ENCODE results near the gene TRPC4AP. TPM values are rescaled to one million over a fixed set of nuclear protein-coding genes. Genes with fewer than 3 reads are reported as not detected.

The TRPC4AP gene
- total RNA-seq, 2 donors from 2014 or later: 52.8 to 63.2 TPM

DNA sequence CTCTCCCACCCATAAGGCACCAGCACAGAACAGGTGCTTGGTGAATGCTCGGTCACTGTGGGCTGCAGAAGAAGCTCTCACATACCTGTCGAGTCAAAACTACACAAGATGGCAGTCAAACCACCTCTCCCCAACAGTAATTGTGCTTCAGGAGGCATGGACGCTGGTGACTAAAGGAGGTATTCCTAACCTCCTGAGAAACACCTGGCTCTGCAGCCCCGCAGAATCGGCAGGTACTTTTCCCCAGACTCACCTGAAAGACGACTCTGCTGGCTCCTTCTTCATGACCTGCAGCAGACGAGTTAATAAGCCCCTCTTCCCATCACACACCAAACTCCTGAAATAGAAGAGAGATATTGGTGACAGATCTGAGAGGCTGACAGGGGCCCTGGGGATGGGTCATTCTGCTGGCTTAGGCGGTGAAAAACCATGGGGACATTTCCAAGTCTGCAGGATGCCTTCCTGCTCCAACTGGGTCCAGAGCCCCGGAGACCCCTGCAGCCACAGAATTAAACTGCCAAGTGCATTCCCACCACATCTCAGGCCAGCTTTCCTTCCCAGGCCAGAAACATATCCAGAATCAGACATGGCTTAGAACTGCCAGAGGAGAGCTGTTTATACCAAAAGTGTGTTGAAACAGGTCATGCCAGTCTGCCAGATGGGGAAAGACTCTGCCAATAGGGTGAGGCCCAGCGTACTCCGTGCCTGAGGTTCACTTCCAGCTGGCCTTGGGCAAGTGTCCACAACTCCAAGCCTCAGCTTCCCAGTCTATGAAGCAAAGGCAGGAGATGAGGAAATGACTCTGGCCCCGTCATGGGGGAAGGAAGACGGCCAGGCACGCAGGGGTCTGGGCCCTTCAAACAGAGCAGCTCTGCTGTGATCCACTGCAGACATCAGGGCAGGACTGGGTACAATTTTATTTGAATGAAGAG lies 83.9 kb downstream of the TRPC4AP start:
- no peaks in the 10 kb centered on the region for H3K9me3 ChIP-seq

DNA sequence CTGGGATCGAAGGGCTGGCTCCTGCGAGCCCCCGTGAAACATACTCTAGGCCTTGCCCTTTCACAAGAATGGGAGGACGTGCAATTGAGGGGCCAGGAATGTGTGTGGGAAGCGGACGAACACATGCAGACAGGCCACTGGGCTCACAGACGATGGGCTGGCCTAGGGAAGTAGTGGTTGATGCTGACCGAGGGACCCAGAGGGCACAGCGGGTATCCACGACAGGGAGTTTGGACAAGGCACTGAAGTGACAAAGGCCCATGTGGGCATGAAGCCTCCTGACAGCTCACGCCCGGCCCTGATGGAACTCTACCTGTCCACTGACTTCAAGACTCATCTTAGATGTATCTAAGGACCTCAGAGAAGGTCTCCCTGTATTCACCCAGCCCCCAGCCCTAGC lies 84.7 kb downstream of the TRPC4AP start:
- H3K27ac ChIP-seq: no peak overlapping the region
- no peaks in the 10 kb centered on the region for H3K9me3 ChIP-seq
- H3K27me3 ChIP-seq: no peaks in the 10 kb centered on the region
- TF ChIP-seq, protein P1, sequence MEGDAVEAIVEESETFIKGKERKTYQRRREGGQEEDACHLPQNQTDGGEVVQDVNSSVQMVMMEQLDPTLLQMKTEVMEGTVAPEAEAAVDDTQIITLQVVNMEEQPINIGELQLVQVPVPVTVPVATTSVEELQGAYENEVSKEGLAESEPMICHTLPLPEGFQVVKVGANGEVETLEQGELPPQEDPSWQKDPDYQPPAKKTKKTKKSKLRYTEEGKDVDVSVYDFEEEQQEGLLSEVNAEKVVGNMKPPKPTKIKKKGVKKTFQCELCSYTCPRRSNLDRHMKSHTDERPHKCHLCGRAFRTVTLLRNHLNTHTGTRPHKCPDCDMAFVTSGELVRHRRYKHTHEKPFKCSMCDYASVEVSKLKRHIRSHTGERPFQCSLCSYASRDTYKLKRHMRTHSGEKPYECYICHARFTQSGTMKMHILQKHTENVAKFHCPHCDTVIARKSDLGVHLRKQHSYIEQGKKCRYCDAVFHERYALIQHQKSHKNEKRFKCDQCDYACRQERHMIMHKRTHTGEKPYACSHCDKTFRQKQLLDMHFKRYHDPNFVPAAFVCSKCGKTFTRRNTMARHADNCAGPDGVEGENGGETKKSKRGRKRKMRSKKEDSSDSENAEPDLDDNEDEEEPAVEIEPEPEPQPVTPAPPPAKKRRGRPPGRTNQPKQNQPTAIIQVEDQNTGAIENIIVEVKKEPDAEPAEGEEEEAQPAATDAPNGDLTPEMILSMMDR (IDR thresholded peaks at IDR 0.05): no peak
- intact Hi-C loops (cut with DNase I): no loop called here
- no peak overlapping the region for H3K9ac ChIP-seq (ENCODE audit: low read depth in 2 of 2, low read length in 2 of 2)
- DNase-seq: no peak
- H3K36me3 ChIP-seq: peaks cover 43% of the 10 kb centered on the region
- no peak overlapping the region for H3K4me3 ChIP-seq
- no peaks in the 10 kb centered on the region for H3K4me1 ChIP-seq

More for the DNA sequence above, 83.9 kb downstream of the TRPC4AP start:
- Histone ChIP-seq H3K4me1 (no peaks in the 10 kb centered on the region), H3K4me3 (no peak overlapping the region), H3K9ac (ENCODE audit: low read depth in 2 of 2, low read length in 2 of 2) (no peak overlapping the region), H3K36me3 (peaks cover 45% of the 10 kb centered on the region), H3K27me3 (no peaks in the 10 kb centered on the region), H3K27ac (no peak overlapping the region)
- no peak for DNase-seq
- intact Hi-C loops (cut with DNase I): no loop called here
- TF ChIP-seq, protein P1 (IDR thresholded peaks at IDR 0.05): no peak

DNA sequence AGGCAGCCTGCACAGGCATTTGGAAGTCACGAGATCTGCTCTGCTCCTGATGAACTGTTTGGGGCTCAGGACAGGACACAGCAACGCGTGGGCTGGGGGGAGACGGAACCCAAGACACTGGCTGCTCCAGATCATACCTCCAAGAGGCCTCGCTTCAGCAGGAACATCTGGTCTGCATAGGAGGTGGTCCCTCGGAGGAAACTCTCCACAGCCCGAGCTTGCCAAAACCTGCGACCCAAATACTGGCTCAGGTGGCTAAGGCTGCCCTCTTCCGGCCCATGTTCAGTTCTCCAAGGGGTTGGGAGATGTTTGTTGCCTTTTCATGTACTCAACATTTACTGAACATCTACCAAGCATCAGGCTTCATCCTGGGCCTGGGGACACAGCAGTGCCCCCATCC lies 85.2 kb downstream of the TRPC4AP start:
- no peaks in the 10 kb centered on the region for H3K27me3 ChIP-seq
- peaks cover 38% of the 10 kb centered on the region for H3K36me3 ChIP-seq
- intact Hi-C loops (cut with DNase I): no loop called here
- H3K9ac ChIP-seq (ENCODE audit: low read depth in 2 of 2, low read length in 2 of 2): no peak overlapping the region
- no peak overlapping the region for H3K27ac ChIP-seq
- no peaks in the 10 kb centered on the region for H3K4me1 ChIP-seq
- no peak for DNase-seq
- H3K9me3 ChIP-seq: no peaks in the 10 kb centered on the region
- TF ChIP-seq, protein P1 (IDR thresholded peaks at IDR 0.05): no peak
- H3K4me3 ChIP-seq: no peak overlapping the region

DNA sequence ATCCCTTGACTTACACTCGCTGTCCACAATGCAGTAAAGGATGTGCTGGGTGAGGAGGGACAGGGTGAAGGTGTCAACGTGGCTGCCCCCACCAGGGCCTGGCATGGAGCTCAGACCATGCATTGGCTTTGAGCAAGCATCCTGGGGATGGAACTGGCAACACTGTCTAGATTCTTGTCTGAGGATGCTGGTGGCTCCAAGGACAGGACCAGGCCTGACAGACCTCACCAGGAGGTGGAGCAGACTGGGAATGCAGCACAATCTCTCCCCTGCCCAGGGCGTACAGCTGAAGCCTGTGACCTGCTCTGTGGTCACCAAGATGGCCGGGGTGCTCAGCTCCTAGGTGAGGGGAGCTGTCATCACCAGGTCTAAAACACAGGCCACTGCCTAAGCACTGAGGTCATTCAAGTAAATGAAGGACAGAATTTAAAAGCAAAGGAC lies 86.1 kb downstream of the TRPC4AP start:
- H3K9ac ChIP-seq (ENCODE audit: low read depth in 2 of 2, low read length in 2 of 2): no peak overlapping the region
- DNase-seq: no peak
- no peak overlapping the region for H3K4me3 ChIP-seq
- TF ChIP-seq, protein P1 (IDR thresholded peaks at IDR 0.05): no peak
- H3K27me3 ChIP-seq: no peaks in the 10 kb centered on the region
- no peak overlapping the region for H3K27ac ChIP-seq
- no peaks in the 10 kb centered on the region for H3K4me1 ChIP-seq
- intact Hi-C loops (cut with DNase I): no loop called here
- H3K36me3 ChIP-seq: peaks cover 30% of the 10 kb centered on the region
- H3K9me3 ChIP-seq: no peaks in the 10 kb centered on the region

DNA sequence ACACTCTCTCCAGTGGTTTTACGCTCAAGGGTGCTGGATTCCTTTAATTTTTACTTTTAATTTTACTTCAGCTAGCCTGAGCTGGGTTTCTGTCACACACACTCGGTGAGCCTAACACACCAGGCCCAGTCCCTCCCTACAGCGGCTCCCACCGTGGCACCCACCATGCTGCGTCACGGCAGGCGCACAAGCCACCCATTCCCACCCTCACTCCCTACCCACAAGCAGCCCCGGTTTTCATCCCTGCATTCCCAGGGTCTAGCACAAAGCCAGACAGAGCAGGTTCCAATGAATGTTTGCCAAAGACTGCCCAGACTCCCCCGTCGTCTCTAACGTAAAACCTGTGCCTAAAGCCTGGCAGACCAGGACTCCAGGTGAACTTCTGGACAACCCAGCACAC lies 86.6 kb downstream of the TRPC4AP start:
- no peak overlapping the region for H3K4me3 ChIP-seq
- intact Hi-C loops (cut with DNase I): no loop called here

More for the DNA sequence above, 86.6 kb downstream of the TRPC4AP start:
- Histone ChIP-seq H3K9ac (ENCODE audit: low read depth in 2 of 2, low read length in 2 of 2) (no peak overlapping the region), H3K36me3 (peaks cover 30% of the 10 kb centered on the region), H3K27ac (no peak overlapping the region), H3K4me1 (no peaks in the 10 kb centered on the region), H3K9me3 (no peaks in the 10 kb centered on the region), H3K27me3 (no peaks in the 10 kb centered on the region)
- DNase-seq: no peak
- TF ChIP-seq, protein P1 (IDR thresholded peaks at IDR 0.05): no peak

Measured in colonic mucosa (tissue), 4 donors.